ENCODE measurements around the gene SLC5A4. TPM values are rescaled to one million over a fixed set of nuclear protein-coding genes. Genes with fewer than 3 reads are reported as not detected.

The SLC5A4 gene
- total RNA-seq, 3 donors from 2014 or later: 0.13 to 0.14 TPM; not detected in 1

- Histone ChIP-seq H3K36me3 (ENCODE audit: low read depth) (no peaks in the 10 kb centered on the region), H3K9me3 (no peaks in the 10 kb centered on the region), H3K4me3 (no peak overlapping the region), H3K4me1 (ENCODE audit: low read depth) (peaks cover 3% of the 10 kb centered on the region)
- peak; percentile 44 for TF ChIP-seq CTCF (IDR thresholded peaks at IDR 0.05)
- ATAC-seq (peak; percentile 73), DNase-seq (peak; percentile 54 to 62 (median 62))
- intact Hi-C loops (cut with DNase I, micrococcal nuclease): no loop called here
Measured at GRCh38 chr22:32206774-32207758, 48.1 kb downstream of the SLC5A4 start.

- intact Hi-C loops (cut with DNase I, micrococcal nuclease): no loop called here
- TF ChIP-seq CTCF (IDR thresholded peaks at IDR 0.05): no peak
- H3K9me3 ChIP-seq: no peaks in the 10 kb centered on the region
- DNase-seq (peak in 1 of 3 donors; percentile 45), ATAC-seq (no peak)
- H3K36me3 ChIP-seq (ENCODE audit: low read depth): no peaks in the 10 kb centered on the region
- H3K4me3 ChIP-seq: no peak overlapping the region
- H3K4me1 ChIP-seq (ENCODE audit: low read depth): peaks cover 3% of the 10 kb centered on the region
Measured at GRCh38 chr22:32205974-32206773, 49.0 kb downstream of the SLC5A4 start.

- Histone ChIP-seq H3K4me1 (ENCODE audit: low read depth) (peaks cover 3% of the 10 kb centered on the region), H3K4me3 (no peak within 1 kb of the TSS), H3K9me3 (no peaks in the 10 kb centered on the region), H3K36me3 (ENCODE audit: low read depth) (no peaks in the 10 kb centered on the region)
- peak in 1 of 3 donors; percentile 68 for DNase-seq
- TF ChIP-seq CTCF (IDR thresholded peaks at IDR 0.05): no peak
- intact Hi-C loops (cut with DNase I, micrococcal nuclease): no loop called here
- peak; percentile 54 for ATAC-seq
Measured at GRCh38 chr22:32204856-32205722, 50.1 kb downstream of the SLC5A4 start, which contains the start of gene RFPL2. Gene RFPL2 (minus strand): TSS chr22:32205073. CDS start chr22:32202451, 2,622 bp downstream.

- peak in 2 of 3 donors; percentile 45 to 48 for DNase-seq
- intact Hi-C loops (cut with DNase I, micrococcal nuclease): no loop called here
Measured at GRCh38 chr22:32204040-32204855, 50.9 kb downstream of the SLC5A4 start.

More at GRCh38 chr22:32204040-32204855, 50.9 kb downstream of the SLC5A4 start:
- H3K4me3 ChIP-seq: no peak overlapping the region
- ATAC-seq: no peak
- no peaks in the 10 kb centered on the region for H3K36me3 ChIP-seq (ENCODE audit: low read depth)
- H3K4me1 ChIP-seq (ENCODE audit: low read depth): peaks cover 3% of the 10 kb centered on the region
- no peak for TF ChIP-seq CTCF (IDR thresholded peaks at IDR 0.05)
- H3K9me3 ChIP-seq: no peaks in the 10 kb centered on the region

Data from mucosa of descending colon (tissue), 3 donors.